GM18517 (cell line): ENCODE data around the gene PDLIM1.

Experiments
- ATAC-seq: cut with Tn5 transposase; IDR thresholded peaks from one replicate; pipeline ENCODE4 v1.9.1; 2021; ENCODE audit warnings: mild to moderate bottlenecking, moderate library complexity; ENCODE audit not compliant: unreplicated experiment

Gene PDLIM1

DNA sequence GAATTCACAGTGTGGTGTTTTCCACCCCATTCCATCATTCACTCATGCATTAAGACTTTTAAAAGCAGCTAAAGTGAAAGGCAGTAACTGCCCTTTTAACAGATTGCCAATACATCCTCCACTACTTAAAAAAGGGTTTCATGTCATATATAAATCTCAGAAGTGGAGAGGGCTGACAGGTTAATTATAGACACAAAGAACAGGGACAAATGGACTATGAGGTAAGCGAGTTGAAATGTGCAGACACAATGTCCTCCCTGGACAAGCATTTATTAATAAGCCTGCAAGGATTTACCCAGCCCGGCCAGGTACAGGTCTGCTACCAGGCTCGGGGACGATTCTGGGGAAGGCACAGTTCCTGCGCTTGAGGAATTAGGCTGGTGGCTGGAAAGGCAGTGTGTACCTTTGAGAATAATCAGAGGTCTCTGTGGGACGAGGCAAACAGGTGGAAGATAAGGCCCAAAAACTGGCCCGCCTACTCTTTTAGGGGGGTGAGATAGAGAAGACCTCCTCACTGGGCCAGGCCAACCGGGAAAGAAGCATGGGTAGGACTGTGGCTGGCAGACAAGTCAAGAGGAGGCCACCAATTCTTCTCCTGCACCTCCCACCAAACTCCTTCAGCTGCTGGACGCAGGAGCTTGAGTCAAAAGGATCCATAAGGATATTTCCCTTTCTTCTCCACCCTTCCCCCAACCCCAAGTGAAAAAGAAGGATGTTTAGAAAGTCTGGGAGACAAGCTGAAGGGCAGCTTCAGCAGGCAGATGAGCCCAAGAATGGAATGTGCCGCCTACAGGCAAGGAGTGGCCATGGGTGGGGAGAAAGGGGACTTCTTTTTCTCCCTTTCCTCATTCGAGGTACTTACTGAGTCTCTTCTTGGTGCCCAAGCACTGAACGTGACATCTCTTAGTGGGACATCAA is 1.5 kb downstream of the PDLIM1 start:
- ATAC-seq, result no peak

DNA sequence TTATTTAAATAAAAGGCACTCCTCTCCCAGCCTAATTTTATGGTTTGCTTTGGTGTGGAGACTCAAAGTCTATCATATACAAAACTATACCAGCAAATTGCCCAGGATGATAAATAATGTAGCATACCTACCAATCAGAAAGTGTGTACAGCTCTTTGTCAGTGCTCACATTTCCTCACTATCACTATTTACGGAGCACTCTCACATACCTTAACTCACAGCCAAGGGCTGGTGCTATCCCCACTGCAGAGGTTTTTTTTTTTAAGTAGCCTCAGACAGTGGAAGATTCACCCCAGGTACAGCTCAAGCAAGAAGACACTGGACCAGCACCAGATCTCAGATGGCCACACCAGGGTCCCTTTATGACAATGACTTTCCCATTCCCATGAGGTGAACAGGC is 2.5 kb downstream of the PDLIM1 start:
- ATAC-seq, result no peak

GRCh38 chr10:95287281-95287680 is 3.5 kb downstream of the PDLIM1 start:
- no peak for ATAC-seq

DNA sequence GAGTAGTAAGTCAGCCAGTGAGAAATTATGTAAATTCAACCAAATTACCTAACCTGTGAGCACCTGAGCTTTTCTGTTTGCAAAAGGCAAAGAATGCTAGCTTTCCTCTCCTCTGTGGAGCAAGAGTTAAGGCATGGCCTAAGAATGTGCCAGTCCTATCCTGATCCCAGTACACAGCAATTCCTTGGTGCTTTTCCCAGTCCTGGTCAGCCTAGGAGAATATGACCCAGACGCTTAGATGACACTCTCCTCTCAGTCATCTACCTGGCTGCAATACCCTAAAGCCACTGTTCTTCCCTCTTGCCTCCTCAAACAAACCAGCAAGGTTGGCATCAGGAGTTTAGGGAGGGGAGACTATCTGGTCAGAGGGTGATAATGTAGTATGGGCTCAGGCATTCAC is 4.1 kb downstream of the PDLIM1 start:
- no peak for ATAC-seq

GRCh38 chr10:95285556-95285955 is 5.2 kb downstream of the PDLIM1 start:
- ATAC-seq, result no peak

- no peak for ATAC-seq
These were observed 6.0 kb downstream of the PDLIM1 start for GRCh38 chr10:95284807-95285206.

DNA sequence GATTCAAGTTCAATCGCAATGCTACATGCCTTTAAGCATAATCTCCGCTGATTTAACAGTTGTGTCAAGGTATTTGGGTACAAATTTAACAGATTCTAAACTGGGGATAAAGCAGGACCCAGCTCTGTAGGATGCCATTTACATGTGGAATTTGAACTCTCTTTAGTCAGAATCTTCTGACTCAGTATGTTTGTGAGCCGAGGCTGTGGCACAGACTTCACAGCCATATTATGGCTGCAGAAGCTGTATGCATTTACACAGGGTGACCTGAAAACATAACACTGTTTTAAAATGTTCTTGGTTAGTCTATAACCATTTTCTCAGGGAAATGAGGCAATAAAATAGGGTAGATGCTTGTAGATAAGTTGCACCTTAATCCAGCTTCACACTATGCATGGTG is 8.7 kb downstream of the PDLIM1 start:
- no peak for ATAC-seq

GRCh38 chr10:95281206-95281605 is 9.6 kb downstream of the PDLIM1 start:
- no peak for ATAC-seq

- ATAC-seq, result no peak
These were observed 10.2 kb downstream of the PDLIM1 start for GRCh38 chr10:95280637-95281036.

DNA sequence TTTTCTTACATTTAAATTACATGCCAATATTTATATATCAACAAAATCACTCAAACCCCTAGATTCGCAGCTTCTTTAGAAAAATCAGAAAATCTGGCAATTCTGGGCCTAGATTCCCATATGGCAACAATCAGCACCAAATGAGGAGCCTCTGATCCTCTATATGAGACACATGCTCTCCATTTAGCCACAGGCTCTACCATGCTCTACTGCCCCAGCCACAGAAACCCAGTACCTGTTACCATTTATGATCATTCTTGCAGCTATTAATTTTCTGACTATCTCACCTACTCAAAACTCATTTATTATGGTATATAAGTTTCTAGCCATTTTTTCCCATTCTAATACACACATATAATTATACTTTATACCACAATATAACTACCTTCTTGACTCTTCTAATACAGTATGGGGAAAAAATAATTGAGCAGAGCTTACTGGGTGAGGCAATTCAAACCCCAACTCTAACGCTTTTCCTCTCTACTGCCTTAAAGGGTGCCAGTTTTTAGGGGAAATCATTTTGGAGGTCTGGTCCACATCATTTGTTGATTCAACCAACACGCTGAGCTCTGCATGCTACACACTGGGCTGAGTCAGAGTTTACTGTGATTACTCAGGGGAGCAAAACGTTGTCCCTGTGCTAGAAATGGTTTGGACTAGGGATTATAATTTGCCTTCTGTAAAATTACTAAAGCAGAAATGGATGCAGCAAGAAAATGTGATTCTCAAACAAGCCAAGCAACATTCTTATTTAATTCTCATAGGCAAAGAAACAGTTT is 11.6 kb downstream of the PDLIM1 start:
- no peak for ATAC-seq

DNA sequence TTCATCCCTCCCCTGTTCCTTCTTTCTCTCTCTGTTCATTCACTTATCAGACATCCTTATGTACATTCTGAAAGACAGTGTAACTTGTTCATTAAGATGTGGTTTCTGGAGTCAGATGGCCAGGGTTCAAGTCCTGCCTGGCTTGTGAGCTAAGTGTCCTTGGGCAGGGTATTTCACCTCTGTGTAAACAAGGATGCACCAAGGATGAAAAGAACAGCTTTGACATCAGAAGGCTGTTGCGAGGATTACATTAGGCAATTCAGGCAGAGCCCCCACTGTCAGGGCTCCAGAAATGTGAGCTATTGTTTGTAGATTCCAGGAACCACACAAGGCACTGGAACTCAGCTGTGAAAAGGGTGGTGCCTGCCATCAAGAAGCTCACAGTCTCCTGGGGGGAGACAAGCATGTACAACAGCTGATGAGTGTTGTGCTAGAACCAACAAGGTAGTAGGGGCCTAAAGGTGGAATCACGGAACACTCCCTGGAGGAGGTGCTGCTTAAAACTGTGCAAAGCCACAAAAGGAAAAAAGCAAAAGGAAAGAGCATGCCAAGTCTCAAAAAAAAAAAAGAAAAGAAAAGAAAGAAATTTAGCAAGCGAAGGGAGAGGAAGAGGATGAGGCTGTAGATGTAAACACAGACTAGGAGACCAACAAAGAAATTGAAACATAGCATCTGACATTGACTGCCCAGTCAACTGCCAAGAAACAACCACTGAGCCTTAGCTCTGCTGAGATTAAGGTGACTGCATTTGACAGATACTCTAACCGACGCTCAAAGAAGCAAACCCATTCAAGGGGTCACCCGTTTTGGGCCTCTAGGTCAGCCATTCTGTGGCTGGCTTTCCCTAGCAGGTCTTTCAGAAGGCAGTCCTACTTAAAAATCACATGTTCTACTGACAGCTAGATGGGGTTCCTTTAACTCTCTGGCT is 12.5 kb downstream of the PDLIM1 start:
- no peak for ATAC-seq

DNA sequence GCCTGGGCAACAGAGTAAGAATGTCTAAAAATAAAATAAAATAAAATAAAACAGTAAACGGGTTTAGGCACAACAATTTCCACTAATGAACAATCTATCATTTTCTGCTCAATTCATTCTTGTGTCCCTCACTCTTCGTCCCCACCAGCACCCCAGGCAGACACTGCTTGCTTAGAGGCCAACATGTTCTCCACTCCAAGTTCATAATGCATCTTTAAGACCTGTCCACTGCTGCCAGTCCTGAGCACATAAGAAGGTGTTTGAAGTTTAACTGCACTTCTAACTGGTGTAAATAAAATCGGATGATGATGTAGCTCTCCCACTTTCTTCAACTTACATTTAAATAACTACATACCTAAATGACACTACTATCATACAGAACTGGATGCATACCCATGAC is 13.2 kb downstream of the PDLIM1 start:
- ATAC-seq, result no peak

DNA sequence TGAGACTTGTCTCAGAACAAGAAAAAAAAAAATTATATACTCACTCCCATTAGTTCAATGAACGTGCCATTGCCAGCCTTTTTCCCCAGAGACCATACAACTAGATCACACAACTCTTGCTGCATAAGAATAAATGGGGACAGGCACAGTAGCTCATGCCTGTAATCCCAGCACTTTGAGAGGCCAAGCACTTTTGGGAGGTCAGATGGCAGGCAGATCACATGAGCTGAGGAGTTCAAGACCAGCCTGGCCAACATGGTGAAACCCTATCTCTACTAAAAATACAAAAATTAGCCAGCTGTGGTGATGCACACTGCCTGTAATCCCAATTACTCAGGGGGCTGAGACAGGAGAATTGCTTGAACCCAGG is 13.6 kb downstream of the PDLIM1 start:
- ATAC-seq, result no peak

DNA sequence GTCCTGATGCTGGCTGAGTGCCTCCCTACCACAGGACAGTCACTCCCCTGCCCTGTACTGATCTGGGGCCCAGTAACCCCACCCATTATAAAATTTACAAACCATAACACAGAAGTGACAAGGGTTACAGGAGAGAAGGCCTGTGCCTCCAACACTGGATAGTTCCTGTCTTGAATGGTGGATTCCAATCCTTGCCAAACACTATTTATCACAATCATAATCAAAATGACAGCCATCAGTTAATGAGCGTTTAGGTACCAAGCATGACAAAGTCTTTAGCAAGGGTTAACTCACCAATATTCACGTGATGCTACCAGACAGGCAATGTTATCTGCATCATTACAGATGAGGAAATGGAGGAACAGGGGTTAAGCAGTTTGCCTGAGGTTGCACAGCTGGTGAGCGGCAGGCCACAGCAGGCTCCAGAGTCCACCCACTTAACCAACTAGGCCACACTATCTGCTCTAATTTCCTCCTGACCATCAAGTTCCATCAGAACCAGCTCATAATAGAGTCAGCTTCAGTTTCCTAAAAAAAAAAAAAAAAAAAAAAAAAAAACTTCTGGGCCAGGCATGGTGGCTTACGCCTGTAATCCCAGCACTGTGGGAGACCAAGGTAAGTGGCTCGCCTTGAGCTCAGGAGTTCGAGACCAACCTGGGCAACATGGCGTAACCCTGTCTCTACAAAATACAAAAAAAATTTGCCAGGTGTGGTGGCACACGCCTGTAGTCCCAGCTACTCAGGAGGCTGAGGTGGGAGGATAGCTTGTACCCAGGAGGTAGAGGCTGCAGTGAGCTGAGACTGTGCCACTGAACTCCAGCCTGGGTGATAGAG is 14.2 kb downstream of the PDLIM1 start:
- no peak for ATAC-seq

- ATAC-seq, result no peak
These were observed 15.0 kb downstream of the PDLIM1 start for GRCh38 chr10:95275726-95276366.

GRCh38 chr10:95273393-95274312 is 17.1 kb downstream of the PDLIM1 start:
- no peak for ATAC-seq

DNA sequence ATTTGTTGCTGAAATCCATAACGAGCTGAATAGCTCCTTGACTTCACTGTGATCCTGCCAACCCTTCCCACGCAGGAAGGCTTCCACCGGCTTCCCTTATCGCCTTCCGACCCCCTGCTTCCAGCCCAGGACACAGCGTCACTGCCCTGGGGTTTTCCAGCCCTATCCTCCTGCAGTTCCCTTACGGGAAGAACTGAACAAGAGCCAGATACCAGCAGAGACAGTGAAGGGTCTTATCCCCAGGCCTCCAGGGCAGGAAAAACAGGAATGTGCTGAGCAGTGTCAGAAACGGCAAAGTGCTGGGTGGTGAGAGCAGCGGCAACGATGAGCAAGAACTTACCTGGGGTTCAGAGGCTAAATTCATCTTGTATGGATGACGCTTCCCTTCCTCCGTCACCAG is 22.4 kb downstream of the PDLIM1 start:
- ATAC-seq, result no peak

GRCh38 chr10:95267251-95267650 is 23.6 kb downstream of the PDLIM1 start:
- ATAC-seq, result no peak

- ATAC-seq, result peak; percentile 96
These were observed 24.1 kb downstream of the PDLIM1 start for GRCh38 chr10:95266674-95267095.
